ENCODE data around the gene SCNM1.
"Not testable (repeated sequence)": the region's sequence is repeated elsewhere in the genome, so short reads cannot be mapped to it uniquely, and the experiment has no call there.

SCNM1 gene

GRCh38 chr1:151194894-151195594 is 29.1 kb downstream of the SCNM1 start:
- not testable (repeated sequence) for DNase-seq

- DNase-seq = peak; percentile 82
These were observed 30.4 kb downstream of the SCNM1 start for GRCh38 chr1:151196292-151196800.

- DNase-seq = peak; percentile 62
These were observed 31.9 kb downstream of the SCNM1 start for GRCh38 chr1:151197863-151198253.

- DNase-seq = peak; percentile 99
These were observed 32.5 kb downstream of the SCNM1 start, which contains the start of gene PIP5K1A for GRCh38 chr1:151198254-151199127. Gene PIP5K1A (plus strand): TSS chr1:151198552. CDS start chr1:151198997, 445 bp downstream.

- no peak for DNase-seq
These were observed 34.1 kb downstream of the SCNM1 start for GRCh38 chr1:151199873-151200581.

- not testable (repeated sequence) for DNase-seq
These were observed 39.5 kb downstream of the SCNM1 start for GRCh38 chr1:151205381-151205965.

- DNase-seq = no peak
These were observed 44.9 kb downstream of the SCNM1 start for GRCh38 chr1:151210830-151211229.

GRCh38 chr1:151211972-151212705 is 46.2 kb downstream of the SCNM1 start:
- DNase-seq = no peak

- no peak for DNase-seq
These were observed 47.6 kb downstream of the SCNM1 start for GRCh38 chr1:151213560-151213959.
